ENCODE data around the gene PELI2. TPM values are rescaled to one million over a fixed set of nuclear protein-coding genes. Genes with fewer than 3 reads are reported as not detected.

The PELI2 gene
- total and polyA plus RNA-seq, 11 donors, result 0.80 to 5.2 (median 3.3) TPM

DNA sequence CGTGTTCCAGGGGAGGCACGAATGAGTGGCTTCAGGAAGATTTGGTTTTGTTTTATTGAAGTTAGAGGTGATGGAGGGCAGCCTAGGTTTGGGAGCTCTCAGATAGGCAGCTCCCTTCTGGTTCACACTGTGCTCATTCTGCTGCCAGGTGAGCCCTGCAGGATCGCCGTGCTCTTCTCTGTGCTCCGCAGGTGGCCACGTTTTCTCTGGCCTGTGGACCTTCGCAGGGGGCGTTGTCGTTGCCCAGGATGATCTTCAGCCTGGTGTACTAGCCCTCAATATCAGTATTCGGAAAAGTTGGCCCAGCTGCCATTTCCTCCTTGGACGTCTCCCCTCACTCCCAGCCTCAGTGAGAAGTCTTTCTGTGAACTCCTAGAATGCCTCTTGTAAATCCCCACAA is 69.5 kb downstream of the PELI2 start:
- H3K9me3 ChIP-seq, result no peaks in the 10 kb centered on the region
- DNase-seq, result no peak
- H3K36me3 ChIP-seq, result no peaks in the 10 kb centered on the region
- intact Hi-C loops (cut with DNase I), result no loop called here
- TF ChIP-seq POLR2A (IDR thresholded peaks at IDR 0.05), result no peak
- TF ChIP-seq, protein P1, sequence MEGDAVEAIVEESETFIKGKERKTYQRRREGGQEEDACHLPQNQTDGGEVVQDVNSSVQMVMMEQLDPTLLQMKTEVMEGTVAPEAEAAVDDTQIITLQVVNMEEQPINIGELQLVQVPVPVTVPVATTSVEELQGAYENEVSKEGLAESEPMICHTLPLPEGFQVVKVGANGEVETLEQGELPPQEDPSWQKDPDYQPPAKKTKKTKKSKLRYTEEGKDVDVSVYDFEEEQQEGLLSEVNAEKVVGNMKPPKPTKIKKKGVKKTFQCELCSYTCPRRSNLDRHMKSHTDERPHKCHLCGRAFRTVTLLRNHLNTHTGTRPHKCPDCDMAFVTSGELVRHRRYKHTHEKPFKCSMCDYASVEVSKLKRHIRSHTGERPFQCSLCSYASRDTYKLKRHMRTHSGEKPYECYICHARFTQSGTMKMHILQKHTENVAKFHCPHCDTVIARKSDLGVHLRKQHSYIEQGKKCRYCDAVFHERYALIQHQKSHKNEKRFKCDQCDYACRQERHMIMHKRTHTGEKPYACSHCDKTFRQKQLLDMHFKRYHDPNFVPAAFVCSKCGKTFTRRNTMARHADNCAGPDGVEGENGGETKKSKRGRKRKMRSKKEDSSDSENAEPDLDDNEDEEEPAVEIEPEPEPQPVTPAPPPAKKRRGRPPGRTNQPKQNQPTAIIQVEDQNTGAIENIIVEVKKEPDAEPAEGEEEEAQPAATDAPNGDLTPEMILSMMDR (IDR thresholded peaks at IDR 0.05), result no peak
- no peak overlapping the region for H3K4me3 ChIP-seq
- no peaks in the 10 kb centered on the region for H3K27me3 ChIP-seq
- H3K4me1 ChIP-seq, result peaks cover 0 to 4% (median 0%) of the 10 kb centered on the region in 12 donors
- WGBS, 4 donors, result 85 to 92% (median 88%) methylated on average over 11 of the region's 11 CpGs
- H3K27ac ChIP-seq, result no peak overlapping the region
- ATAC-seq, result no peak

DNA sequence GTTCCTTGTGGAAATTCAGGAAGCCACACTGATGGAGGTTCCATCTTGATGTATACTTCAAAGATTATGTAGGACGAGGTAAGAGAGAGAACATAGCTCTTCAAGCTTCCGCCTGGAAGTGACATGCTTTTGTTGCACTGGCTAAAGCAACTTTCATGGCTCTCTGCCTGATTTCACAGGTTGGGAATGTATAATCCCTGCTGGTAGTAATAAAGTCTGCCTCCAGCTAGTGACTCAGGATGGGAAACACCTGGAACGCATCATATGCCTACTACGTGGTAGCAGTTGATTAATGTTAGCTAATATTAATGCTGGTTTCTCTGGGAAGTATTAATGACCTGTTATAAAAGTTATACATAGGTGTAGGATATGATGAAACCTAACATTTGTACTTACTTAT is 71.1 kb downstream of the PELI2 start:
- intact Hi-C loops (cut with DNase I), result no loop called here

DNA sequence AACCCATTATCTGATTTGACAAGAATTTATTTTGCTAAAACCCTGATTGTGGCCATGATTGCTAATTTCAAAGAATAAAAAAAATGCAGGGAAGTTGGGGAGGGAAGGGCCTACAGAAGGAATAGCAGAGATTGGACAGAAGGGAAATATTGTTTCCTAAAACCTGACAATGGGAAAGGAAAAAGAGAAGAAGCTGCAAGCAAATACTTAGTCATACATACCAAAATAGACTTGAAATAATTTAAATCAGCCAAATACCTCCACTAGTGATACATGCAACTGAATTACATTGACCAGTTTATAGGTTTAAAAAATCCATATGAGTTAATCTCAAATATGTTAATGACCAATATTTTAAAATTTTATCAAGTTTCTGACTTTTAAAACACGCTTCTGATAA is 75.1 kb downstream of the PELI2 start:
- Histone ChIP-seq H3K27me3 (no peaks in the 10 kb centered on the region), H3K36me3 (no peaks in the 10 kb centered on the region), H3K27ac (no peak overlapping the region), H3K4me3 (no peak overlapping the region), H3K4me1 (peaks cover 0 to 23% (median 13%) of the 10 kb centered on the region in 12 donors), H3K9me3 (no peaks in the 10 kb centered on the region)
- DNase-seq, result no peak
- ATAC-seq, result no peak
- WGBS, 4 donors, result 90 to 98% (median 95%) methylated on average over 1 of the region's 1 CpG
- intact Hi-C loops (cut with DNase I), result no loop called here
- no peak for TF ChIP-seq POLR2A (IDR thresholded peaks at IDR 0.05)
- TF ChIP-seq, protein P1 (IDR thresholded peaks at IDR 0.05), result no peak

More for the DNA sequence above, 71.1 kb downstream of the PELI2 start:
- no peak for ATAC-seq
- TF ChIP-seq, protein P1 (IDR thresholded peaks at IDR 0.05), result no peak
- TF ChIP-seq POLR2A (IDR thresholded peaks at IDR 0.05), result no peak
- Histone ChIP-seq H3K4me1 (peaks cover 0 to 4% (median 0%) of the 10 kb centered on the region in 12 donors), H3K27ac (no peak overlapping the region), H3K36me3 (no peaks in the 10 kb centered on the region), H3K27me3 (no peaks in the 10 kb centered on the region), H3K4me3 (no peak overlapping the region), H3K9me3 (no peaks in the 10 kb centered on the region)
- WGBS, 4 donors, result 54 to 61% (median 60%) methylated on average over 4 of the region's 4 CpGs
- no peak for DNase-seq

DNA sequence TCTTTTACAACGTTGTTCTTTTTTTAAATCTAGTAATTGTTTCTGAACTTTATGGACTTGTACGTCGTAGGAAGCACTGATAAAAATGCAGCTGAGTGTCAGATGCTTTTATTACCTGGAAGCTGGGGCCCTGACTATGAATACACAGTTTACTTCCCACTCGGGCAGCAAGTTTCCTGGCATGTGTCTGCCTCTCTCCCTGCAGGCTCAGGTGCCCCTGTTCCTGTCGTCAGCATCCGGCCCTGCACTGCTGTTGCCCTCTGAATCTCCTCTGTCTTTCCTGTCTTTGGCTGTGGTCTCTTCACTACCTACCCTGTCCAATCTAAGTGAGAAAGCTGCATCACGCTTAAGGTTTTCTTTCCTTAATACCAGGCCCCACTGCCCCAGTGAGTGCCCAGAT is 75.8 kb downstream of the PELI2 start:
- intact Hi-C loops (cut with DNase I), result no loop called here
- H3K4me1 ChIP-seq, result peaks cover 0 to 23% (median 13%) of the 10 kb centered on the region in 12 donors
- no peaks in the 10 kb centered on the region for H3K27me3 ChIP-seq
- no peak overlapping the region for H3K4me3 ChIP-seq
- H3K9me3 ChIP-seq, result no peaks in the 10 kb centered on the region
- 67 to 81% (median 79%) methylated on average over 7 of the region's 7 CpGs for WGBS, 4 donors
- DNase-seq, result no peak
- ATAC-seq, result no peak
- TF ChIP-seq, protein P1 (IDR thresholded peaks at IDR 0.05), result no peak
- TF ChIP-seq POLR2A (IDR thresholded peaks at IDR 0.05), result no peak
- H3K27ac ChIP-seq, result no peak overlapping the region
- H3K36me3 ChIP-seq, result no peaks in the 10 kb centered on the region
